Hepatocyte (in vitro differentiated cells): ENCODE data around the gene AGBL5.

Experiments used
- CTCF ChIP-seq: fragments of 200-600 bp; sonication (generic); IDR thresholded peaks from 2 replicates; pipeline ENCODE4 v1.5.1; 2016; ENCODE audit warnings: antibody characterized with exemption, mild to moderate bottlenecking; ENCODE audit not compliant: poor library complexity
- EZH2 ChIP-seq: fragments of 200-600 bp; sonication (generic); IDR thresholded peaks from 2 replicates; pipeline ENCODE4 v1.6.1; 2016; ENCODE audit warnings: antibody characterized with exemption, mild to moderate bottlenecking, borderline replicate concordance

GRCh38 chr2:27072920-27073319, 21.5 kb downstream of the AGBL5 start:
- TF ChIP-seq CTCF = no peak
- TF ChIP-seq EZH2 = no peak
